SK-N-SH (cell line): ENCODE results near the gene RFPL3. TPM values are rescaled to one million over a fixed set of nuclear protein-coding genes. Genes with fewer than 3 reads are reported as not detected.

Source experiments
- CTCF ChIA-PET: fragments of 300-600, 350-600 bp; formaldehyde crosslinking; extraction: SDS; loops from one replicate; lab custom pipeline; 2021; lab: Yijun Ruan, JAX
- POLR2A ChIA-PET: fragments of 350-600 bp; sonication (Branson Sonifier 250); formaldehyde crosslinking; extraction: SDS; loops from one replicate; lab custom pipeline; 2020; ENCODE audit warnings: antibody characterized with exemption, inconsistent platforms; lab: Yijun Ruan, JAX
- DNase-seq: peaks from one replicate; pipeline ENCODE4 v3.0.0; 2012
- H2AFZ ChIP-seq: fragments of 200-600 bp; sonication (generic); 2 replicates; pipeline ENCODE4 v1.8.1; 2016; ENCODE audit warnings: antibody characterized with exemption, mild to moderate bottlenecking, low read depth
- H3F3A ChIP-seq: fragments of 200-600 bp; sonication (generic); replicated peaks from 2 replicates; pipeline ENCODE3; 2016; ENCODE audit warnings: antibody characterized with exemption, mild to moderate bottlenecking; ENCODE audit not compliant: insufficient read depth
- H3K27ac ChIP-seq, 2 experiments: fragments of 200-500 bp in 1 of 2; fragments of 200-600 bp in 1 of 2; sonication (Bioruptor generic) in 1 of 2; sonication (generic), shearing (Covaris generic) in 1 of 2; 2 replicates each; pipeline versions ENCODE4 v1.5.1 to v1.6.1; 2014 to 2016; ENCODE audit warnings: low read depth in 2 of 2, inconsistent platforms in 1 of 2, low read length in 1 of 2, mild to moderate bottlenecking in 1 of 2, mixed read lengths in 1 of 2
- H3K27me3 ChIP-seq: fragments of 200-600 bp; sonication (generic), shearing (Covaris generic); 2 replicates; pipeline ENCODE4 v1.6.1; 2016; ENCODE audit warnings: mixed run types; ENCODE audit not compliant: insufficient read depth
- H3K36me3 ChIP-seq, 2 experiments: fragments of 200-500 bp in 1 of 2; fragments of 200-600 bp in 1 of 2; sonication (Bioruptor generic) in 1 of 2; sonication (generic) in 1 of 2; replicated peaks in 1 of 2; 2 replicates each; pipeline versions ENCODE3 to v1.5.1; 2014 to 2016; ENCODE audit warnings: low read length in 1 of 2, mild to moderate bottlenecking in 1 of 2; ENCODE audit not compliant: insufficient read depth in 2 of 2, control insufficient read depth in 1 of 2
- H3K4me1 ChIP-seq, 2 experiments: fragments of 200-500 bp in 1 of 2; fragments of 200-600 bp in 1 of 2; sonication (Bioruptor generic) in 1 of 2; sonication (generic), shearing (Covaris generic) in 1 of 2; 2 replicates each; pipeline versions ENCODE4 v1.5.1 to v1.6.1; 2014 to 2016; ENCODE audit warnings: low read depth in 1 of 2, low read length in 1 of 2, mixed run types in 1 of 2; ENCODE audit not compliant: insufficient read depth in 2 of 2, control insufficient read depth in 1 of 2
- H3K4me2 ChIP-seq: fragments of 200-600 bp; sonication (generic), shearing (Covaris generic); 2 replicates; pipeline ENCODE4 v1.6.1; 2017; ENCODE audit warnings: mixed run types
- H3K4me3 ChIP-seq, 2 experiments: fragments of 200-500 bp in 1 of 2; fragments of 200-600 bp in 1 of 2; sonication (Bioruptor generic) in 1 of 2; sonication (generic), shearing (Covaris generic) in 1 of 2; 2 replicates each; pipeline versions ENCODE4 v1.5.1 to v1.8.1; 2014 to 2016; ENCODE audit warnings: low read depth in 2 of 2, inconsistent platforms in 1 of 2, low read length in 1 of 2, mild to moderate bottlenecking in 1 of 2, mixed read lengths in 1 of 2, moderate library complexity in 1 of 2
- H3K79me2 ChIP-seq: fragments of 200-600 bp; sonication (generic); 2 replicates; pipeline ENCODE4 v1.8.1; 2017; ENCODE audit warnings: mild to moderate bottlenecking; ENCODE audit not compliant: insufficient read depth
- H3K9ac ChIP-seq: fragments of 200-600 bp; sonication (generic); 2 replicates; pipeline ENCODE4 v1.6.1; 2017; ENCODE audit warnings: mixed run types
- H3K9me2 ChIP-seq: fragments of 200-600 bp; sonication (generic); 2 replicates; pipeline ENCODE4 v1.6.1; 2017; ENCODE audit warnings: mixed run types
- H3K9me3 ChIP-seq: fragments of 200-600 bp; sonication (generic); 2 replicates; pipeline ENCODE4 v1.6.1; 2017; ENCODE audit warnings: mixed run types, mild to moderate bottlenecking, moderate library complexity
- H4K20me1 ChIP-seq: fragments of 200-600 bp; sonication (generic); 2 replicates; pipeline ENCODE4 v1.6.1; 2017; ENCODE audit warnings: mild to moderate bottlenecking, mixed run types; ENCODE audit not compliant: insufficient read depth
- ELF1 ChIP-seq: IDR thresholded peaks from 2 replicates; pipeline ENCODE4 v1.4.0; 2012
- EZH2phosphoT487 ChIP-seq: fragments of 200-600 bp; sonication (generic); IDR thresholded peaks from 2 replicates; pipeline ENCODE4 v1.6.1; 2017; ENCODE audit warnings: low read depth, mixed run types, mild to moderate bottlenecking, antibody characterized with exemption, moderate library complexity, borderline replicate concordance
- FOXJ3 ChIP-seq: sonication (generic); formaldehyde crosslinking; IDR thresholded peaks from 2 replicates; pipeline ENCODE4 v1.5.1; 2020; ENCODE audit warnings: mild to moderate bottlenecking, missing genetic modification reagents
- GABPA ChIP-seq: IDR thresholded peaks from 2 replicates; pipeline ENCODE4 v1.4.0; 2012; ENCODE audit warnings: low read depth, mild to moderate bottlenecking
- JUND ChIP-seq: IDR thresholded peaks from 2 replicates; pipeline ENCODE4 v1.4.0; 2012
- MEF2A ChIP-seq: IDR thresholded peaks from 2 replicates; pipeline ENCODE4 v1.4.0; 2012; ENCODE audit warnings: low read depth, borderline replicate concordance
- PBX3 ChIP-seq: IDR thresholded peaks from 2 replicates; pipeline ENCODE4; 2012
- POLR2AphosphoS5 ChIP-seq: IDR thresholded peaks from 2 replicates; pipeline ENCODE4 v1.6.1; 2012; ENCODE audit warnings: low read depth, low read length
- REST ChIP-seq: IDR thresholded peaks from 2 replicates; pipeline ENCODE4 v1.6.1; 2012; ENCODE audit warnings: mild to moderate bottlenecking, low read depth, low read length, moderate library complexity
- RXRA ChIP-seq: IDR thresholded peaks from 2 replicates; pipeline ENCODE4 v1.4.0; 2012; ENCODE audit warnings: low read depth, mild to moderate bottlenecking, borderline replicate concordance
- SIN3A ChIP-seq: IDR thresholded peaks from 2 replicates; pipeline ENCODE4 v1.6.1; 2012; ENCODE audit warnings: low read depth, mild to moderate bottlenecking, low read length, moderate library complexity, borderline replicate concordance
- USF1 ChIP-seq: IDR thresholded peaks from 2 replicates; pipeline ENCODE4 v1.4.0; 2012; ENCODE audit warnings: low read depth, borderline replicate concordance
- WGBS: methylation state at CpG from one replicate; pipeline ENCODE4 v1.1.6; 2017; ENCODE audit warnings: low lambda C conversion rate; 5-methylcytosine and 5-hydroxymethylcytosine counted together
- polyA plus RNA-seq, 3 experiments: library from polyadenylated mRNA; depleted of rRNA; stranded (reverse); fragments of >200 nt; gene quantifications; 2 replicates each; pipeline ENCODE4 v1.2.3, GENCODE V29; 2012
- TF ChIP-seq, protein P1 (sequence below): fragments of 150-350 bp; IDR thresholded peaks from 2 replicates; pipeline ENCODE4 v1.6.1; 2016; ENCODE audit warnings: mild to moderate bottlenecking, low read depth, low read length
- TF ChIP-seq, protein P2 (sequence below): fragments of 150-350 bp; IDR thresholded peaks from 2 replicates; pipeline ENCODE4 v1.6.1; 2017; ENCODE audit warnings: antibody characterized with exemption, low read length, low read depth, borderline replicate concordance
- TF ChIP-seq, protein P3 (sequence below): IDR thresholded peaks from 2 replicates; pipeline ENCODE4 v1.4.0; 2012; ENCODE audit warnings: low read depth, borderline replicate concordance

RFPL3 gene
- polyA plus RNA-seq, 1 of the 3 experiments (the other 2 are of a cell fraction) = not detected

DNA sequence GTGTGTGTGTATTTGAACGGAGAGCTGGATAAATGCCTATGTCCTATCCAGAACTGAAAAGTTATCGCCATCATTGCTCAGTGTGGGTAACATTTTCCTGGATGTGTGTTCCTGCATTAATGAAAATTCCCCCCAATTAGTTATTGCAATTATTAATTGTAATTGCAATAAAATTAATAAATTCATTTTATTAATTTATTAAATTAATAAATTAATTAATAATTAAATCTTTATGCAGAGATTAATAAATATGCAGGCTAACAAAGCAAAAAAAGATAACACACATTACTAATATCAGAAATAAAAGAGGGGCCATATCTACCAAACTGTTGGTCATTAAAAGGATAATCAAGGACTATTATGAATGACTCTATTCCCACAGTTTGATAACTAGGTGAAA, 3.6 kb downstream of the RFPL3 start (continued):
- TF ChIP-seq REST (no peak), JUND (no peak), EZH2phosphoT487 (no peak), PBX3 (no peak), MEF2A (no peak), ELF1 (no peak)
- TF ChIP-seq, protein P1, sequence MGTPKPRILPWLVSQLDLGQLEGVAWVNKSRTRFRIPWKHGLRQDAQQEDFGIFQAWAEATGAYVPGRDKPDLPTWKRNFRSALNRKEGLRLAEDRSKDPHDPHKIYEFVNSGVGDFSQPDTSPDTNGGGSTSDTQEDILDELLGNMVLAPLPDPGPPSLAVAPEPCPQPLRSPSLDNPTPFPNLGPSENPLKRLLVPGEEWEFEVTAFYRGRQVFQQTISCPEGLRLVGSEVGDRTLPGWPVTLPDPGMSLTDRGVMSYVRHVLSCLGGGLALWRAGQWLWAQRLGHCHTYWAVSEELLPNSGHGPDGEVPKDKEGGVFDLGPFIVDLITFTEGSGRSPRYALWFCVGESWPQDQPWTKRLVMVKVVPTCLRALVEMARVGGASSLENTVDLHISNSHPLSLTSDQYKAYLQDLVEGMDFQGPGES = no peak

GRCh38 chr22:32364210-32364609, 6.5 kb downstream of the RFPL3 start:
- Histone ChIP-seq H3K9ac (no peak overlapping the region), H3K9me3 (no peaks in the 10 kb centered on the region), H3K79me2 (no peaks in the 10 kb centered on the region), H3K4me1 (no peaks in the 10 kb centered on the region), H4K20me1 (no peaks in the 10 kb centered on the region), H2AFZ (no peak overlapping the region), H3F3A (no peaks in the 10 kb centered on the region), H3K4me2 (no peak overlapping the region), H3K27me3 (no peaks in the 10 kb centered on the region; the same call in 1 of the 2 replicates), H3K27ac (no peak overlapping the region), H3K36me3 (no peaks in the 10 kb centered on the region), H3K9me2 (no peaks in the 10 kb centered on the region), H3K4me3 (no peak overlapping the region)
- ChIA-PET CTCF (interaction anchor here (0.7 kb wide), 1 partner anchor 25 kb away, joined by 3 read pairs; no protein-coding TSS in a partner anchor), POLR2A (no interaction called here)
- DNase-seq = no peak
- WGBS = 61% methylated on average over 5 of the region's 5 CpGs
- TF ChIP-seq POLR2AphosphoS5 = no peak
- TF ChIP-seq SIN3A = no peak
- no peak for TF ChIP-seq USF1
- no peak for TF ChIP-seq FOXJ3 (CRISPR knock-in tag)
- TF ChIP-seq, protein P2, sequence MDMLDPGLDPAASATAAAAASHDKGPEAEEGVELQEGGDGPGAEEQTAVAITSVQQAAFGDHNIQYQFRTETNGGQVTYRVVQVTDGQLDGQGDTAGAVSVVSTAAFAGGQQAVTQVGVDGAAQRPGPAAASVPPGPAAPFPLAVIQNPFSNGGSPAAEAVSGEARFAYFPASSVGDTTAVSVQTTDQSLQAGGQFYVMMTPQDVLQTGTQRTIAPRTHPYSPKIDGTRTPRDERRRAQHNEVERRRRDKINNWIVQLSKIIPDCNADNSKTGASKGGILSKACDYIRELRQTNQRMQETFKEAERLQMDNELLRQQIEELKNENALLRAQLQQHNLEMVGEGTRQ = no peak
- TF ChIP-seq EZH2phosphoT487 = no peak
- no peak for TF ChIP-seq REST
- TF ChIP-seq, protein P3, sequence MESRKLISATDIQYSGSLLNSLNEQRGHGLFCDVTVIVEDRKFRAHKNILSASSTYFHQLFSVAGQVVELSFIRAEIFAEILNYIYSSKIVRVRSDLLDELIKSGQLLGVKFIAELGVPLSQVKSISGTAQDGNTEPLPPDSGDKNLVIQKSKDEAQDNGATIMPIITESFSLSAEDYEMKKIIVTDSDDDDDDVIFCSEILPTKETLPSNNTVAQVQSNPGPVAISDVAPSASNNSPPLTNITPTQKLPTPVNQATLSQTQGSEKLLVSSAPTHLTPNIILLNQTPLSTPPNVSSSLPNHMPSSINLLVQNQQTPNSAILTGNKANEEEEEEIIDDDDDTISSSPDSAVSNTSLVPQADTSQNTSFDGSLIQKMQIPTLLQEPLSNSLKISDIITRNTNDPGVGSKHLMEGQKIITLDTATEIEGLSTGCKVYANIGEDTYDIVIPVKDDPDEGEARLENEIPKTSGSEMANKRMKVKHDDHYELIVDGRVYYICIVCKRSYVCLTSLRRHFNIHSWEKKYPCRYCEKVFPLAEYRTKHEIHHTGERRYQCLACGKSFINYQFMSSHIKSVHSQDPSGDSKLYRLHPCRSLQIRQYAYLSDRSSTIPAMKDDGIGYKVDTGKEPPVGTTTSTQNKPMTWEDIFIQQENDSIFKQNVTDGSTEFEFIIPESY = no peak
- TF ChIP-seq RXRA = no peak
- TF ChIP-seq GABPA = no peak
